Mesodermal cell (in vitro differentiated cells): ENCODE measurements around the gene PGA4. TPM values are rescaled to one million over a fixed set of nuclear protein-coding genes. Genes with fewer than 3 reads are reported as not detected.
"Not testable (repeated sequence)": the region's sequence is repeated elsewhere in the genome, so short reads cannot be mapped to it uniquely, and the experiment has no call there.

Source experiments
- H3K27ac ChIP-seq: 2 replicates; pipeline ENCODE4 v1.7.0; 2013; ENCODE audit warnings: mild to moderate bottlenecking, low read depth, low read length, moderate library complexity; ENCODE audit not compliant: severe bottlenecking
- H3K36me3 ChIP-seq: 2 replicates; pipeline ENCODE4 v1.7.1; 2013; ENCODE audit warnings: mild to moderate bottlenecking, low read length, moderate library complexity; ENCODE audit not compliant: control insufficient read depth, insufficient read depth
- H3K4me1 ChIP-seq: one replicate; pipeline ENCODE4 v1.7.1; 2013; ENCODE audit warnings: mild to moderate bottlenecking, low read length; ENCODE audit not compliant: insufficient read depth, control insufficient read depth, poor library complexity, severe bottlenecking
- H3K4me3 ChIP-seq: 2 replicates; pipeline ENCODE4 v1.7.0; 2013; ENCODE audit warnings: low read length, control low read depth, mild to moderate bottlenecking; ENCODE audit not compliant: insufficient read depth, poor library complexity, severe bottlenecking; ENCODE audit errors: extremely low read depth
- H3K9me3 ChIP-seq: 2 replicates; pipeline ENCODE4 v1.7.1; 2013; ENCODE audit warnings: mild to moderate bottlenecking, low read length, moderate library complexity; ENCODE audit not compliant: control insufficient read depth
- WGBS, 2 experiments: methylation state at CpG; one replicate each; pipeline ENCODE4 v1.1.5; 2013; ENCODE audit warnings: missing lambda C conversion rate in 2 of 2; ENCODE audit not compliant: insufficient coverage in 2 of 2; 5-methylcytosine and 5-hydroxymethylcytosine counted together
- polyA plus RNA-seq, 2 experiments: library from polyadenylated mRNA; stranded (reverse); fragments of 50-300 nt; gene quantifications; one replicate each; pipeline ENCODE4 v1.2.3, GENCODE V29; 2013

The PGA4 gene
- 0.88 TPM for polyA plus RNA-seq (2013, experiment 1 of 2)
- polyA plus RNA-seq (2013, experiment 2 of 2) = 0.76 TPM

GRCh38 chr11:61222047-61222446 lies at the start of gene PGA4:
TSS of gene PGA4 (plus strand) at chr11:61222347. CDS start at chr11:61222401, 54 bp downstream.
- H3K4me3 ChIP-seq = not testable (repeated sequence)

GRCh38 chr11:61172356-61172755 lies 49.8 kb upstream of the PGA4 start:
- H3K9me3 ChIP-seq = peaks cover 3% of the 10 kb centered on the region
- H3K4me3 ChIP-seq = no peak overlapping the region
- H3K4me1 ChIP-seq = no peaks in the 10 kb centered on the region
- no peaks in the 10 kb centered on the region for H3K36me3 ChIP-seq
- H3K27ac ChIP-seq = no peak overlapping the region
- WGBS, 2 experiments = 91% methylated on average over 4 to 5 of the region's 5 CpGs

More at GRCh38 chr11:61222047-61222446, at the start of gene PGA4:
- WGBS, 2 experiments = no CpG with 5 or more reads among the region's 8 CpGs
- not testable (repeated sequence) for H3K9me3 ChIP-seq, H3K27ac ChIP-seq, H3K4me1 ChIP-seq, H3K36me3 ChIP-seq

DNA sequence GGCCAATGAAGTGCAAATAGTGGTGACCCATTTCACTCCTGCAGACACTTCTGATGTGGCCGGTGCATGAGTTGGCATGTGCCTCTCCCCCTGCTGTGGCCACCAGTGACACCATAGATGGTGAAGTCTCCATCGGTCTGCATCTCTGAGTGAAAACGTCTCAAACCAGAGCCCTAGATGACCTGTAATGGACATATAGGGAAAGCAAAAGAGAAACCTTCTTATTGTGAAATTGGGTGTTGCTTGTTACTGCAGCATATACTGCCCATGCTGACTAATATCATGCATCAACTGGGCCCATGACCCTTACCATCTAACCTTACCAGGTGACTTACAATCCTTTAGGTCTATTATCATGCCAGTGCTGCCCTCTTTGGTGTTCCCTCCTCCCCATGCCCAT lies 49.3 kb upstream of the PGA4 start:
- H3K9me3 ChIP-seq = no peaks in the 10 kb centered on the region
- H3K4me3 ChIP-seq = no peak overlapping the region
- no peaks in the 10 kb centered on the region for H3K36me3 ChIP-seq
- H3K4me1 ChIP-seq = no peaks in the 10 kb centered on the region
- H3K27ac ChIP-seq = no peak overlapping the region
- 87 to 100% methylated on average over 2 to 3 of the region's 3 CpGs for WGBS, 2 experiments

- Histone ChIP-seq H3K4me1 (no peaks in the 10 kb centered on the region), H3K36me3 (no peaks in the 10 kb centered on the region), H3K27ac (no peak overlapping the region), H3K9me3 (no peaks in the 10 kb centered on the region), H3K4me3 (no peak overlapping the region)
- 81 to 96% methylated on average over 4 of the region's 4 CpGs for WGBS, 2 experiments
These were observed 48.7 kb upstream of the PGA4 start for GRCh38 chr11:61173456-61173855.

GRCh38 chr11:61174273-61174672 lies 47.9 kb upstream of the PGA4 start:
- 85 to 91% methylated on average over 5 of the region's 6 CpGs for WGBS, 2 experiments

GRCh38 chr11:61174949-61175348 lies 47.2 kb upstream of the PGA4 start:
- Histone ChIP-seq H3K36me3 (no peaks in the 10 kb centered on the region), H3K27ac (no peak overlapping the region), H3K4me1 (no peaks in the 10 kb centered on the region), H3K4me3 (no peak overlapping the region), H3K9me3 (no peaks in the 10 kb centered on the region)
- 81 to 100% methylated on average over 5 of the region's 6 CpGs for WGBS, 2 experiments

More at GRCh38 chr11:61174273-61174672, 47.9 kb upstream of the PGA4 start:
- no peak overlapping the region for H3K27ac ChIP-seq
- H3K36me3 ChIP-seq = no peaks in the 10 kb centered on the region
- H3K9me3 ChIP-seq = no peaks in the 10 kb centered on the region
- no peak overlapping the region for H3K4me3 ChIP-seq
- H3K4me1 ChIP-seq = no peaks in the 10 kb centered on the region

GRCh38 chr11:61176446-61176845 lies 45.7 kb upstream of the PGA4 start:
- no peaks in the 10 kb centered on the region for H3K36me3 ChIP-seq
- H3K4me3 ChIP-seq = no peak overlapping the region
- H3K27ac ChIP-seq = no peak overlapping the region
- H3K4me1 ChIP-seq = no peaks in the 10 kb centered on the region
- H3K9me3 ChIP-seq = no peaks in the 10 kb centered on the region
- 88 to 92% methylated on average over 4 to 6 of the region's 6 CpGs for WGBS, 2 experiments

GRCh38 chr11:61180205-61180604 lies 41.9 kb upstream of the PGA4 start:
- not testable (repeated sequence) for H3K4me3 ChIP-seq, H3K4me1 ChIP-seq, H3K9me3 ChIP-seq, H3K36me3 ChIP-seq, H3K27ac ChIP-seq
- whole genome bisulfite sequencing, 2 experiments = 84 to 88% methylated on average over 6 of the region's 6 CpGs

- no peak overlapping the region for H3K4me3 ChIP-seq
- no peaks in the 10 kb centered on the region for H3K4me1 ChIP-seq
- no peaks in the 10 kb centered on the region for H3K9me3 ChIP-seq
- H3K27ac ChIP-seq = no peak overlapping the region
- H3K36me3 ChIP-seq = no peaks in the 10 kb centered on the region
- 95 to 96% methylated on average over 3 of the region's 4 CpGs for WGBS, 2 experiments
These were observed 40.7 kb upstream of the PGA4 start for GRCh38 chr11:61181489-61181888.

DNA sequence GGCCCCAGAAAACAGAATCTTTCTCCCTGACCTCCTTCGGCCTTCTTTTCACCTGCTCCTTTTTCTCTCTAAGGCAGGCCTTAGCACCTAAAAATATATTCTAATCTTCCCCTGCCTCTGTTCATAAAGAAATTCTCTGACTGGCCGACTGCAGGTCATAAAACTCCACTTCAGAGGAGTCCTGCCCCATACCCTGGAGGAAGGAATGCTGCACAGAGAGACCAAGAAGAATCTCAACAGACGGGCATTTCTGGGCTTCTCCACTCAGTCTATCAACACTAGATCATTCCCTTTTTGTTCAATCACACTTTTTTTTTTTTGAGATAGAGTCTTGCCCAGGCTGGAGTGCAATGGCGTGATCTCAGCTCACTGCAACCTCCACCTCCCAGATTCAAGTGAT lies 38.5 kb upstream of the PGA4 start:
- no peaks in the 10 kb centered on the region for H3K36me3 ChIP-seq
- H3K4me3 ChIP-seq = no peak overlapping the region
- no peaks in the 10 kb centered on the region for H3K9me3 ChIP-seq
- no peaks in the 10 kb centered on the region for H3K4me1 ChIP-seq
- no peak overlapping the region for H3K27ac ChIP-seq
- WGBS, 2 experiments = 61 to 90% methylated on average over 3 of the region's 4 CpGs

DNA sequence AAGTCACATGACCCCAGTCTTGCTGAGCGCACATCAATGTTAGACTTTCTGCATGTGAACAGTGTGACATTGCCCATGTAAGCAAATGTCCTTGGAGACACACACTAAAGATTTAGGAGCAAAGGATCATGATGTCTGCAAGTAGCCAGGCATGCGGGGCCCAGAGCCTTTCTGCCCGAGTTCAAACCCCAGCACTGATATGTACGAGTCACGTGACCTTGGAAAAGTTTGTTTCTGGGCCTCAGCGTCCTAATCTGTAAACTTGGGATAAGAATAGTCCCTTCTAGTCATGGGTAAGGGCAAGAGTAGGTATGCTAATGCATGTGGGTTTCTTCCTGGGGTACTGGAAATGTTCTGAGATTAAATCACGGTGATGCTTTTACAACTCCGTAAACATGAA lies 35.6 kb upstream of the PGA4 start:
- no peak overlapping the region for H3K27ac ChIP-seq
- no peaks in the 10 kb centered on the region for H3K4me1 ChIP-seq
- H3K4me3 ChIP-seq = no peak overlapping the region
- H3K9me3 ChIP-seq = peaks cover 8% of the 10 kb centered on the region
- no peaks in the 10 kb centered on the region for H3K36me3 ChIP-seq
- 91% methylated on average over 7 to 8 of the region's 8 CpGs for WGBS, 2 experiments
